Measurements from ENCODE around the gene SEMA3F.

GRCh38 chr3:50169858-50170257 lies 14.7 kb downstream of the SEMA3F start:
- TF ChIP-seq CTCF (conservative IDR thresholded peaks at IDR 0.05 in 1 of 2, IDR thresholded peaks at IDR 0.05 in 1 of 2; ENCODE audit: extremely low read depth in 1 of 2, insufficient read depth in 1 of 2, low read depth in 1 of 2, low read length in 2 of 2), result no peak
- TF ChIP-seq EZH2 (IDR thresholded peaks at IDR 0.05; ENCODE audit: borderline replicate concordance, low read length), result no peak

Measured in mammary epithelial cell (primary cell).